ENCODE data around the gene GRK5.

DNA sequence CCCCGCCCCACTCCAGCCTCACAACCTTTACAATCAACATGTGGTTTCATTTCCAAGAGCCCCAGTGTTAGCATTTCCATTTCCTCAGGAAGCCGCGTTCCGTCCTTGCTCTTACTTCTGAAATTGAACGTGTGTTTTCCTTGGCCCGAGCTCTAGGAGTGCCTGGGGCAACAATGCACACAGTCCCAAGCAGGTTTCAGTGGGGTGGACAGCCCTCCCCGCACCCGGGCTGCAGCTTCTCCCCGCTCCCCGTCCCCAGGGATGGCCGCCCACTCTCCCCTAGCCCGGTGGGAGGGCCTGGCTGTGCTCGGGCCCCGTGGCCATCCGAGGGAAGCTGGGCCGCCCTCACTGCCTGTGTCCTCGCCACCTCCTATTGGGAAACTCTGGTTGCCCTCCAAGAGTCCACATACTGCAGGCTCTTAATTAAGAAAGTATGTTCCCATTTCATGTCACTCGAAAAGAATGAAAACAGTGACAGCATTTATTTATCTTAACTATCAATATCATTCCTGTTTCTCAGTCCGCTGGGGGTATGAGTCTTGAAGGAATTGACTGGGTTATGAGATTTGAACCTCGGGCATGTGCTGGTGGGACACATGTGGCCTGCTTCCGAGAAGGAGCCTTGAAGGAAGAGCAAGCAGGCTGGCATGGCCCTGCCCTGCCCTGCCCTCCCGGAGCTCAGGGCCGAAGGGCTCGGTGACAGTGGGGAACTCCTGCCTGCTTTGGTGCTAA lies 163.8 kb downstream of the GRK5 start:
- TF ChIP-seq, protein P1, sequence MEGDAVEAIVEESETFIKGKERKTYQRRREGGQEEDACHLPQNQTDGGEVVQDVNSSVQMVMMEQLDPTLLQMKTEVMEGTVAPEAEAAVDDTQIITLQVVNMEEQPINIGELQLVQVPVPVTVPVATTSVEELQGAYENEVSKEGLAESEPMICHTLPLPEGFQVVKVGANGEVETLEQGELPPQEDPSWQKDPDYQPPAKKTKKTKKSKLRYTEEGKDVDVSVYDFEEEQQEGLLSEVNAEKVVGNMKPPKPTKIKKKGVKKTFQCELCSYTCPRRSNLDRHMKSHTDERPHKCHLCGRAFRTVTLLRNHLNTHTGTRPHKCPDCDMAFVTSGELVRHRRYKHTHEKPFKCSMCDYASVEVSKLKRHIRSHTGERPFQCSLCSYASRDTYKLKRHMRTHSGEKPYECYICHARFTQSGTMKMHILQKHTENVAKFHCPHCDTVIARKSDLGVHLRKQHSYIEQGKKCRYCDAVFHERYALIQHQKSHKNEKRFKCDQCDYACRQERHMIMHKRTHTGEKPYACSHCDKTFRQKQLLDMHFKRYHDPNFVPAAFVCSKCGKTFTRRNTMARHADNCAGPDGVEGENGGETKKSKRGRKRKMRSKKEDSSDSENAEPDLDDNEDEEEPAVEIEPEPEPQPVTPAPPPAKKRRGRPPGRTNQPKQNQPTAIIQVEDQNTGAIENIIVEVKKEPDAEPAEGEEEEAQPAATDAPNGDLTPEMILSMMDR (conservative IDR thresholded peaks at IDR 0.05 in 1 of 2, IDR thresholded peaks at IDR 0.05 in 1 of 2; ENCODE audit: extremely low read depth in 1 of 2, insufficient read depth in 1 of 2, low read depth in 1 of 2, low read length in 2 of 2): no peak
- no peak for TF ChIP-seq EZH2 (IDR thresholded peaks at IDR 0.05; ENCODE audit: borderline replicate concordance, low read length)

All from mammary epithelial cell (primary cell).